ENCODE measurements around the gene ALDH3A1.

The ALDH3A1 gene

GRCh38 chr17:19759568-19760549 is 11.8 kb upstream of the ALDH3A1 start:
- Histone ChIP-seq H3K4me1 (ENCODE audit: control insufficient read depth, insufficient read depth, low read length, unreplicated experiment) (no peaks in the 10 kb centered on the region), H3K27ac (ENCODE audit: low read depth, low read length) (no peak overlapping the region), H2AFZ (ENCODE audit: low read length, unreplicated experiment) (no peak overlapping the region), H3K4me3 (ENCODE audit: low read depth, low read length) (no peak overlapping the region), H3K79me2 (ENCODE audit: control insufficient read depth, insufficient read depth, low read length, unreplicated experiment) (no peaks in the 10 kb centered on the region), H3K36me3 (ENCODE audit: insufficient read depth, low read length) (no peaks in the 10 kb centered on the region), H3K27me3 (ENCODE audit: insufficient read depth, low read length) (no peaks in the 10 kb centered on the region)

GRCh38 chr17:19757536-19758180 is 9.6 kb upstream of the ALDH3A1 start:
- no peak overlapping the region for H3K27ac ChIP-seq (ENCODE audit: low read depth, low read length)

GRCh38 chr17:19756546-19756945 is 8.4 kb upstream of the ALDH3A1 start:
- Histone ChIP-seq H3K27ac (ENCODE audit: low read depth, low read length) (no peak overlapping the region), H3K36me3 (ENCODE audit: insufficient read depth, low read length) (no peaks in the 10 kb centered on the region), H3K4me3 (ENCODE audit: low read depth, low read length) (no peak overlapping the region), H3K27me3 (ENCODE audit: insufficient read depth, low read length) (no peaks in the 10 kb centered on the region), H3K79me2 (ENCODE audit: control insufficient read depth, insufficient read depth, low read length, unreplicated experiment) (no peaks in the 10 kb centered on the region), H3K4me1 (ENCODE audit: control insufficient read depth, insufficient read depth, low read length, unreplicated experiment) (peaks cover 18% of the 10 kb centered on the region), H2AFZ (ENCODE audit: low read length, unreplicated experiment) (no peak overlapping the region)

More at GRCh38 chr17:19757536-19758180, 9.6 kb upstream of the ALDH3A1 start:
- no peaks in the 10 kb centered on the region for H3K79me2 ChIP-seq (ENCODE audit: control insufficient read depth, insufficient read depth, low read length, unreplicated experiment)
- no peak overlapping the region for H2AFZ ChIP-seq (ENCODE audit: low read length, unreplicated experiment)
- no peak overlapping the region for H3K4me3 ChIP-seq (ENCODE audit: low read depth, low read length)
- H3K36me3 ChIP-seq (ENCODE audit: insufficient read depth, low read length) = no peaks in the 10 kb centered on the region
- no peaks in the 10 kb centered on the region for H3K27me3 ChIP-seq (ENCODE audit: insufficient read depth, low read length)
- H3K4me1 ChIP-seq (ENCODE audit: control insufficient read depth, insufficient read depth, low read length, unreplicated experiment) = peaks cover 13% of the 10 kb centered on the region

GRCh38 chr17:19755821-19756510 is 7.9 kb upstream of the ALDH3A1 start:
- no peak overlapping the region for H2AFZ ChIP-seq (ENCODE audit: low read length, unreplicated experiment)
- H3K27ac ChIP-seq (ENCODE audit: low read depth, low read length) = no peak overlapping the region
- H3K27me3 ChIP-seq (ENCODE audit: insufficient read depth, low read length) = no peaks in the 10 kb centered on the region
- no peak overlapping the region for H3K4me3 ChIP-seq (ENCODE audit: low read depth, low read length)
- peaks cover 18% of the 10 kb centered on the region for H3K4me1 ChIP-seq (ENCODE audit: control insufficient read depth, insufficient read depth, low read length, unreplicated experiment)
- no peaks in the 10 kb centered on the region for H3K79me2 ChIP-seq (ENCODE audit: control insufficient read depth, insufficient read depth, low read length, unreplicated experiment)
- no peaks in the 10 kb centered on the region for H3K36me3 ChIP-seq (ENCODE audit: insufficient read depth, low read length)

GRCh38 chr17:19755392-19755791 is 7.3 kb upstream of the ALDH3A1 start:
- Histone ChIP-seq H2AFZ (ENCODE audit: low read length, unreplicated experiment) (no peak overlapping the region), H3K27ac (ENCODE audit: low read depth, low read length) (no peak overlapping the region), H3K4me3 (ENCODE audit: low read depth, low read length) (no peak overlapping the region), H3K36me3 (ENCODE audit: insufficient read depth, low read length) (no peaks in the 10 kb centered on the region), H3K27me3 (ENCODE audit: insufficient read depth, low read length) (no peaks in the 10 kb centered on the region), H3K4me1 (ENCODE audit: control insufficient read depth, insufficient read depth, low read length, unreplicated experiment) (peaks cover 18% of the 10 kb centered on the region), H3K79me2 (ENCODE audit: control insufficient read depth, insufficient read depth, low read length, unreplicated experiment) (no peaks in the 10 kb centered on the region)

GRCh38 chr17:19753661-19754463 is 5.8 kb upstream of the ALDH3A1 start:
- no peak overlapping the region for H3K4me3 ChIP-seq (ENCODE audit: low read depth, low read length)
- no peaks in the 10 kb centered on the region for H3K79me2 ChIP-seq (ENCODE audit: control insufficient read depth, insufficient read depth, low read length, unreplicated experiment)
- H3K4me1 ChIP-seq (ENCODE audit: control insufficient read depth, insufficient read depth, low read length, unreplicated experiment) = peaks cover 18% of the 10 kb centered on the region
- no peaks in the 10 kb centered on the region for H3K27me3 ChIP-seq (ENCODE audit: insufficient read depth, low read length)
- H2AFZ ChIP-seq (ENCODE audit: low read length, unreplicated experiment) = no peak overlapping the region
- no peaks in the 10 kb centered on the region for H3K36me3 ChIP-seq (ENCODE audit: insufficient read depth, low read length)
- peak overlapping the region; percentile 90 for H3K27ac ChIP-seq (ENCODE audit: low read depth, low read length)

- H3K27ac ChIP-seq (ENCODE audit: low read depth, low read length) = peak overlapping the region; percentile 90
- H3K4me1 ChIP-seq (ENCODE audit: control insufficient read depth, insufficient read depth, low read length, unreplicated experiment) = peaks cover 18% of the 10 kb centered on the region
- no peaks in the 10 kb centered on the region for H3K27me3 ChIP-seq (ENCODE audit: insufficient read depth, low read length)
- H3K79me2 ChIP-seq (ENCODE audit: control insufficient read depth, insufficient read depth, low read length, unreplicated experiment) = no peaks in the 10 kb centered on the region
- H3K4me3 ChIP-seq (ENCODE audit: low read depth, low read length) = no peak overlapping the region
- H2AFZ ChIP-seq (ENCODE audit: low read length, unreplicated experiment) = peak overlapping the region; percentile 87
- H3K36me3 ChIP-seq (ENCODE audit: insufficient read depth, low read length) = no peaks in the 10 kb centered on the region
Observed at GRCh38 chr17:19753051-19753509, 5.0 kb upstream of the ALDH3A1 start.

GRCh38 chr17:19752216-19753050 is 4.3 kb upstream of the ALDH3A1 start:
- Histone ChIP-seq H2AFZ (ENCODE audit: low read length, unreplicated experiment) (peak overlapping the region; percentile 87), H3K4me1 (ENCODE audit: control insufficient read depth, insufficient read depth, low read length, unreplicated experiment) (peaks cover 18% of the 10 kb centered on the region), H3K4me3 (ENCODE audit: low read depth, low read length) (no peak overlapping the region), H3K27me3 (ENCODE audit: insufficient read depth, low read length) (no peaks in the 10 kb centered on the region), H3K36me3 (ENCODE audit: insufficient read depth, low read length) (no peaks in the 10 kb centered on the region), H3K79me2 (ENCODE audit: control insufficient read depth, insufficient read depth, low read length, unreplicated experiment) (no peaks in the 10 kb centered on the region), H3K27ac (ENCODE audit: low read depth, low read length) (peak overlapping the region; percentile 90)

GRCh38 chr17:19750835-19751234 is 2.7 kb upstream of the ALDH3A1 start:
- no peaks in the 10 kb centered on the region for H3K36me3 ChIP-seq (ENCODE audit: insufficient read depth, low read length)
- H3K4me3 ChIP-seq (ENCODE audit: low read depth, low read length) = no peak overlapping the region
- peaks cover 18% of the 10 kb centered on the region for H3K4me1 ChIP-seq (ENCODE audit: control insufficient read depth, insufficient read depth, low read length, unreplicated experiment)
- H3K27ac ChIP-seq (ENCODE audit: low read depth, low read length) = no peak overlapping the region
- H3K79me2 ChIP-seq (ENCODE audit: control insufficient read depth, insufficient read depth, low read length, unreplicated experiment) = no peaks in the 10 kb centered on the region
- H2AFZ ChIP-seq (ENCODE audit: low read length, unreplicated experiment) = no peak overlapping the region
- H3K27me3 ChIP-seq (ENCODE audit: insufficient read depth, low read length) = no peaks in the 10 kb centered on the region

All from ACC112 (cell line).